GM21381 (cell line): ENCODE results near the gene LRRC8B.
A peak's percentile ranks its signal among the peaks of the same experiment; 100 is the strongest.

Source experiments
- ATAC-seq: cut with Tn5 transposase; IDR thresholded peaks from one replicate; pipeline ENCODE4 v1.9.1; 2021; ENCODE audit warnings: mild to moderate bottlenecking, moderate library complexity; ENCODE audit not compliant: unreplicated experiment

LRRC8B gene

GRCh38 chr1:89546082-89546889 lies 21.7 kb downstream of the LRRC8B start:
- ATAC-seq, result no peak

GRCh38 chr1:89546934-89547562 lies 22.4 kb downstream of the LRRC8B start:
- ATAC-seq, result no peak

- no peak for ATAC-seq
These were observed 23.0 kb downstream of the LRRC8B start for GRCh38 chr1:89547563-89548116.

GRCh38 chr1:89548122-89548857 lies 23.7 kb downstream of the LRRC8B start:
- no peak for ATAC-seq

DNA sequence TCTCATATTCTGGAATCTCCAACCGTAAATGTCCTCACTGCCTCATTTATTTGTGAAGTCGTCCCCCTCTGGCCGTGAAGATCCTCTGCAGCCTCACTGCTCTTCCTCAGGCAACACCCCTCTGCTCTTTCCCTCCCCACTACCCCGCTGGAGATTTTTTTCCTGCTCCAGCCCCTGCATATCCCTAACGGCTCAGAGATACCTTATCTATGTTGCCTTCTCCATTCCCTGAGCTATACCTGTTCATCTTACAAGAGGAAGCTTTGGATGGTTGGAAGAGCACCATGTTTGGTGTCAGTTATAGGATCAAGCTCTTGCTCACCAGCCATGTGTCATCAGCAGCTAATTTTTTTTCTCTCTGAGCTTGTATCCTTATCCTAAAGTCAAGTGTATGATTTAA lies 26.4 kb downstream of the LRRC8B start:
- ATAC-seq, result no peak

GRCh38 chr1:89552471-89553081 lies 27.9 kb downstream of the LRRC8B start:
- peak; percentile 84 for ATAC-seq

- ATAC-seq, result no peak
These were observed 28.5 kb downstream of the LRRC8B start for GRCh38 chr1:89553157-89553556.

DNA sequence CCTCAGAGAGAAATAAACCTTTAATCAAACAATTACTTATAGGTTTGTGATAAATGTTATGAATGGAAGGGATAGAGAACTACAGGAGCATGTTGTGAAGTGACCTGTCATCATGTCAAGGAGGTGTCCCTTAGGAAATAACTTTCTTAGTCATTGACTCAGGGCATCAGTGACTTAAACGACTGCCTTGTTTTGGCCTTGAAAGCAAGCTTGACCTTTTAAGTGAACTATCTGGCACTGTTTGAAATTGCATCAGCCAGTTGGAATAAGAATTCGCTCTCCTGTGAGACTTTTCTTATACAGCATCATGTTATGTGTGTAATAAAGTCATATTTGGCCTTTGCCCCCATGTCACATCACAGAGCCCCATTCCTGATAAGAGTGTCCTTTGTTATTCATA lies 30.9 kb downstream of the LRRC8B start:
- ATAC-seq, result no peak

GRCh38 chr1:89556726-89557444 lies 32.3 kb downstream of the LRRC8B start:
- no peak for ATAC-seq

DNA sequence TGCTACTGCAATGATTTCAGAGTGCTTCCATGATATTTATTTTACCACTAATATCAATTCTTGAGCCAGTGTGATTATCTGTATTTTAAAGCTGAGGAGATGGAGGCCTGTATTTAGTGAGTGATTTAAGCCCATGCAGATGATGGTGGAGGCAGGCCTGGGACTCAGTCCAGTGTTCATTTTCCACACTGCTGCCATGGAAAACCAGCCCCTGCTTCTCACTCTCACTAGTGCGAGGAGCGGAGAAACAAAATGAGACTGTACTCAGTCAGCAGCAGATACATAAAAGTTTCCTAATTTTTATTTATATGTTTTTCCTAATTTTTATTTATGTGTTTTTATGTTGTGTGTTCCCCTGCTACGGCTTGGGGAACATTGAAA lies 32.8 kb downstream of the LRRC8B start:
- no peak for ATAC-seq

DNA sequence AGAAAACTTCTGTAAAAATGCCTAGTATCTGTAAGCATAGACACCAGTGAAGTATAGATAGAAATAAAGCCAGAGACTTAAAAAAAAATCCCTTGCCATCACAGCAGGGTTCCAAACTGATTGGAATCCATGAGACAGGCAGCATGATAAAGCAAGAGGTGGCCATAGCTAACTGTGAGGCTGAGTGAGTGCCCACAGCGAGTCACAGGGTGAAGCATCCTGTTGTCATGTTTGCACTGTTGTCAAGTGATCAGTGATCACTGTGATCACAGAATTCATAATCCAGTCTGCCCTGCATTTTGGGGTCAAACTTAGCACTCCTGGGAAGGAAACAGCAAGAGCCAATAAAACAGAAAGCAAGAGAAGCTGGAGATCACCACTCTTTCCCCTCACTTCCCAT lies 33.3 kb downstream of the LRRC8B start:
- ATAC-seq, result no peak

DNA sequence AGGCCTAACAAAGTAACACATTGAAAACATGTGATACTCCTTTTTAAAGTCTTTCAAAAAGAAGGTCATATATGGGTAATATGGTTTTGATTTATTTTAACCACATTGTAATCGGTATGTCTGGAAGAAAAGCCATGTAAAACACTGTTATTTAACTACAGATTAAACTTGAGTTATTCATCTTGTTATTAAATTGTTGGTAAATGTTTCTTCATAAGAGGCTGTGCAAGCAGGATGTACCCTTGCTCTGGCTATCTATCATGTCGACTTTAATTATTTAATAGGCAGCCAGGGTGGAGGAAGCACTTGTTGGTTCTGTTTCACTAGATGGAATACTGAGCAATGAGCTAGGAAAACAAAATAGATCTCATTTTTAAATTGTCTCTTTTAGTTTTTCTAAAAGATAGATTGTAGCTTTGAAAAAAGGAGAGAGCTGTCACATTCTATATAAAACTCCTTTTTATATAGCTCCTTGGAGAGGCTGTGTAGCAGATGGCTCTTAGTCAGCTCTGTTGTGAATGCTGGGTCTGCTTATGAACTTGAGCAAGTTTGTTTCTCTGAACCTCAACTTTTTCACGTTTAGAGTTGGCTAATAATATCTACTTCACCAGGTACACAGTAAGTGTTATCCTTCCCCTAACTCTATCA lies 39.5 kb downstream of the LRRC8B start:
- no peak for ATAC-seq

DNA sequence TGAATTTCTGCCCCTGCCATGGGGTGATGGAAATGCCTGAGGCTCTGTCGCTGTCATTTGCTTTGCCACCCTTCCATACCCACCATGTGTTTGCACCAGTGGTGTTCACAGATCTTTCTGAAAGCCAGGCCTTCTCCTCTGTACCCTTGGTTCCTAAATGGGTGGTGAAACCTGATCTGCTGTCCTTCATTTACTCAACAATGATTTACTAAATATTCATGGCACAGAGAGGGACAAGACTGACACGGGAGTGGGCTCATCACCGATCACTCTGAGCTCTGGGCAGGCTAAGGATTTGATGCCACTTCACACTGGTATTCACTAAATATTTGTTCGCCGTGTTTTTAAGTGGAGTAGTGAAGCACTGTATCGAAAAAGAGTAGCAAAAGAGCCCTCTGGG lies 40.9 kb downstream of the LRRC8B start:
- no peak for ATAC-seq

DNA sequence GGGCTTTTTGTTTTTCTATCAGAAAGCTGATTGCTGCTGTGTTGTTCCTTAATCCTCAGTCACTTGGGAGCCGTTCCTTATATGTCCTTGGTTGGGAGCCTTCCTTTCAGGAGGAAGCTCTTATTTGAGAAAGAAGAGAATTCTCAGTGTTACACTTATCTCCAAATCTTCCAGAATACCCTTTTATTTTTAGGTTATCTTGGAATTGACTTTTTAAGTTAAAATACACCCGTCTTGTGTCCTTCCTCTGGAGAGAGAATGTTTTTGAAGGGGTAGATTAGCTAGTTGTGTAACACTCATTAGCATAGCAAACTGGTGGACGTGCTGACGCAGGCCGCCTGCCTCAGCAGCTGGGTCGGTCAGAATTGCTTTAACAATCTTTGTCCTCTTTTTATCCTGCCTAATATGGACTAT lies 42.1 kb downstream of the LRRC8B start:
- ATAC-seq, result no peak

- ATAC-seq, result no peak
These were observed 43.2 kb downstream of the LRRC8B start for GRCh38 chr1:89567797-89568196.

DNA sequence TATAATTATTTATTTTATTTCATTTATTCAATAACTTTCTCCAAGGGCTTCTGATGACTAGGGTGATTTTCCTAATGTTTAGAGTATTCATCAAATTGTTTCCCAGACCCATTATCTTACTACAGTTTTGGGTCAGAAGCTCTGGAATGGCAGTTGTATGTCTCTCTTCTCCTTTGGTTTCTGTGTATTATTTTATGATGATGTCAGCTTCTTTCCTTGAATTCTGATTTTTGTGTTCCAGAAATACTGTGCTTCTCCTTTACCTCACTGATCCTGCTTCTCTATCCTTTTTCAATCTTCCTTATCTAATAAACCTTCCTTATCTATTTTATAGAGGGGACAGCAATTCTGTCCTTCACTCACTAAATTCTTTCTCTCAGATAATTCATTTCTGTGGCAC lies 48.8 kb downstream of the LRRC8B start:
- ATAC-seq, result no peak

DNA sequence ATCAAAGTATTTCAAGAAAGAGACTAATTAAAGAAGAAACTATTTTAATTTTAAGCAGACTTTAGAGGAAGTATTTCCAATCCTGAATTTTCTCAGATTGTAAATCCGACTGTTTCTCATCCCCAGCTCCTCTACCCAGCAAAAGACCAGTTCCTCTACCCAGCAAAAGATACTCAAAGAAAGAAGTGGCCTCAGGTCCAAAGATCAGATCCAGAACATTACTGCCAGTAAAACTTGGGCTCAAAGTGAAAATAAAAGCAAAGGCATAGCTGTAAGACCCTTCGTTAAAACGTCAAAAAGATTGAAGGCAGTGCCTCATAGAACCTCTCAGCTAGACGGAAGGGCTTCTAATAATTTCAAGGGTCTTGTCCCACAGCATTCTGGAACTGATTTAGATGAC lies 50.0 kb downstream of the LRRC8B start:
- no peak for ATAC-seq

DNA sequence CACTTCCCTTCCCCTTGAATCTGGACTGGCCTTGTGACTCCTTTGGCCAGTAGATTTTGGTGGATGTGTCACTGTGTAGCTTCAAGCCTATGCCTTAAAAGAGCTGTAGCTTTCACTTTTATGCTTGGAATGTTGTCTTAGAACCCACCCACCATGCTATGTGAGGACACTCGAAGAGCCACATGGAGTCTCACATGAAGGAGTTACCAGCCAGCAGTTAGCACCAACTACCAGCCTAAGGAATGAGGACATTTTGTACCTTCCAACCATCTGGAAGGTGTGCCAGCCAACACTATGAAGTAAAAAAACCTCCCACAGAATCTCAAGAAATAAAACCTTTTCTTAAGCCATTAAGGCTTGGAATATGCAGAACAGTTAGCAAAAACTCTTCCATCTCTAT lies 50.6 kb downstream of the LRRC8B start:
- ATAC-seq, result no peak

- no peak for ATAC-seq
These were observed 51.4 kb downstream of the LRRC8B start for GRCh38 chr1:89576013-89576412.

DNA sequence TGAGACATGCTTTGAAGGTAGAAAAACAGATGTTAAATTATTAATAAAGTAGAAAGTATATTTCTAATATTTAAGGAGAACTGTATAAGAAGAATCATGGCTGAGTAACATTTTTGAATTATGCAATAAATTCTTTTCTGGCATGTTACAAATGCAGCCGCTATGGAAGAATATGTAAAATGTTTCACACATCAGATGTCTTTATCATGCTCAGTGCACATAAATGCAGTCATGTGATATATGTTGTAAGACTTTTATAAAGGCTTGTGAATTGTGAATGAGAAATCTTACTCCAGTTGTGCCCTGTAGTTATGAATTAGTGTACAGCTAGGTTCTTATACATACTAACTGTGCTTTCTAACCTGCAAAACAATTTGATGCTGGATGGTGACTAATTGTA lies 53.5 kb downstream of the LRRC8B start:
- no peak for ATAC-seq
